Panc1 (cell line): ENCODE results near the gene TMEM256. TPM values are rescaled to one million over a fixed set of nuclear protein-coding genes. Genes with fewer than 3 reads are reported as not detected.

Source experiments
- ATAC-seq: fragments of 200-7000 bp; cut with Tn5 transposase; 2 replicates; pipeline ENCODE4 v1.9.1; 2020; ENCODE audit warnings: mild to moderate bottlenecking, moderate library complexity
- BruUV-seq: library from RNA; stranded (reverse); fragments of 400-500 nt; replicated peaks from 2 replicates; lab custom pipeline; 2021; lab: Mats Ljungman, UMichigan
- CTCF ChIA-PET: fragments of 300-600 bp; sonication (Branson Sonifier 250); formaldehyde crosslinking; loops from one replicate; lab custom pipeline; 2022; ENCODE audit warnings: antibody characterized with exemption; lab: Charles Lee
- POLR2A ChIA-PET: fragments of 300-600 bp; sonication (Branson Sonifier 250); formaldehyde crosslinking; loops from one replicate; lab custom pipeline; 2022; ENCODE audit warnings: antibody characterized with exemption; lab: Charles Lee
- DNase-seq: peaks from one replicate; pipeline ENCODE4 v3.0.0-alpha.2; 2010; ENCODE audit warnings: low read depth, low spot score
- H3K27ac ChIP-seq: 2 replicates; pipeline ENCODE4 v1.5.1; 2011; ENCODE audit warnings: mild to moderate bottlenecking, low read length, inconsistent platforms
- H3K27me3 ChIP-seq: fragments of 200-500 bp; sonication (Bioruptor generic); 2 replicates; pipeline ENCODE4 v1.6.0; 2014; ENCODE audit warnings: low read length, inconsistent platforms; ENCODE audit not compliant: control insufficient read depth, insufficient read depth
- H3K36me3 ChIP-seq: fragments of 200-500 bp; sonication (Bioruptor generic); 2 replicates; pipeline ENCODE4 v1.5.1; 2014; ENCODE audit warnings: inconsistent platforms, mild to moderate bottlenecking, low read length, moderate library complexity; ENCODE audit not compliant: control insufficient read depth, insufficient read depth
- H3K4me1 ChIP-seq: 2 replicates; pipeline ENCODE4 v1.5.1; 2011; ENCODE audit warnings: inconsistent platforms, mild to moderate bottlenecking, low read length, moderate library complexity; ENCODE audit not compliant: control insufficient read depth, insufficient read depth
- H3K4me3 ChIP-seq, 2 experiments: 2 replicates each; pipeline ENCODE4 v1.5.1; 2011 to 2012; ENCODE audit warnings: low read depth in 2 of 2, low read length in 2 of 2, mild to moderate bottlenecking in 2 of 2, inconsistent platforms in 1 of 2, moderate library complexity in 1 of 2
- H3K9me3 ChIP-seq: fragments of 200-500 bp; sonication (Bioruptor generic); 2 replicates; pipeline ENCODE4 v1.5.1; 2014; ENCODE audit warnings: low read depth, mild to moderate bottlenecking, inconsistent platforms, low read length, moderate library complexity; ENCODE audit not compliant: control insufficient read depth, insufficient read depth
- CTCF ChIP-seq: fragments of 450-650 bp; IDR thresholded peaks from 2 replicates; pipeline ENCODE4 v1.5.1; 2017; ENCODE audit warnings: mild to moderate bottlenecking
- POLR2AphosphoS5 ChIP-seq: IDR thresholded peaks from 2 replicates; pipeline ENCODE4 v1.6.1; 2012; ENCODE audit warnings: mild to moderate bottlenecking, low read depth, low read length, moderate library complexity
- REST ChIP-seq, 2 experiments: IDR thresholded peaks; 2 replicates each; pipeline ENCODE4 v1.6.1; 2011 to 2012; ENCODE audit warnings: low read depth in 2 of 2, control low read depth in 1 of 2, low read length in 1 of 2, mild to moderate bottlenecking in 1 of 2, moderate library complexity in 1 of 2; ENCODE audit not compliant: insufficient read depth in 1 of 2
- SIN3A ChIP-seq: IDR thresholded peaks from 2 replicates; pipeline ENCODE4 v1.6.1; 2012; ENCODE audit warnings: low read depth, mild to moderate bottlenecking, low read length, moderate library complexity, borderline replicate concordance; ENCODE audit not compliant: insufficient read depth
- TCF7L2 ChIP-seq: IDR thresholded peaks from 2 replicates; pipeline ENCODE4 v1.6.1; 2011; ENCODE audit warnings: mild to moderate bottlenecking, low read depth, low read length, inconsistent platforms
- in situ Hi-C: cut with HindIII; loops from 2 replicates; pipeline ENCODE4 v1.10.0; 2016; ENCODE audit warnings: low sequenced_read_pairs, low pct_unique_long_range_greater_than_20kb
- intact Hi-C: fragments of 100-400 bp; cut with micrococcal nuclease; formaldehyde crosslinking; loops from one replicate; pipeline ENCODE4 v1.10.0; 2022; ENCODE audit not compliant: unreplicated experiment
- total RNA-seq: library from RNA; stranded (reverse); gene quantifications from one replicate; pipeline ENCODE4 v1.2.1, GENCODE V29; 2021; ENCODE audit not compliant: unreplicated experiment

TMEM256 gene
- total RNA-seq, 1 experiment from 2014 or later, result 35.8 TPM

GRCh38 chr17:7392696-7393612 lies 10.9 kb downstream of the TMEM256 start:
- peak overlapping the region; percentile 71 to 82 for H3K4me3 ChIP-seq
- H3K27me3 ChIP-seq, result no peaks in the 10 kb centered on the region
- intact Hi-C loops, result no loop called here
- ChIA-PET POLR2A (no interaction called here), CTCF (no interaction called here)
- DNase-seq (no peak), ATAC-seq (no peak)
- in situ Hi-C loops, result no loop called here
- H3K36me3 ChIP-seq, result no peaks in the 10 kb centered on the region
- H3K9me3 ChIP-seq, result no peaks in the 10 kb centered on the region
- H3K27ac ChIP-seq, result peak overlapping the region; percentile 73; the same call in 1 of the 2 replicates
- no peak for TF ChIP-seq TCF7L2
- no peak for TF ChIP-seq REST (IDR thresholded peaks at IDR 0.05; ENCODE audit: insufficient read depth in 1 of 2, low read depth in 2 of 2, low read length in 1 of 2)
- no peak for TF ChIP-seq CTCF
- no peak for TF ChIP-seq POLR2AphosphoS5
- no peak for TF ChIP-seq SIN3A
- BruUV-seq, result no TSS peak
- H3K4me1 ChIP-seq, result no peaks in the 10 kb centered on the region

GRCh38 chr17:7391307-7391706 lies 12.6 kb downstream of the TMEM256 start:
- Histone ChIP-seq H3K4me3 (no peak overlapping the region), H3K27ac (no peak overlapping the region), H3K27me3 (no peaks in the 10 kb centered on the region), H3K9me3 (no peaks in the 10 kb centered on the region), H3K4me1 (no peaks in the 10 kb centered on the region), H3K36me3 (no peaks in the 10 kb centered on the region)
- intact Hi-C loops, result no loop called here
- BruUV-seq, result no TSS peak
- in situ Hi-C loops, result no loop called here
- ATAC-seq (no peak), DNase-seq (no peak)
- TF ChIP-seq SIN3A (no peak), TCF7L2 (no peak), POLR2AphosphoS5 (no peak), REST (IDR thresholded peaks at IDR 0.05; ENCODE audit: insufficient read depth in 1 of 2, low read depth in 2 of 2, low read length in 1 of 2) (no peak), CTCF (no peak)
- ChIA-PET POLR2A (no interaction called here), CTCF (no interaction called here)
